Neural crest cell (in vitro differentiated cells): ENCODE data around the gene RTP4. TPM values are rescaled to one million over a fixed set of nuclear protein-coding genes. Genes with fewer than 3 reads are reported as not detected.

ENCODE experiments used
- DNase-seq: peaks from one replicate; pipeline ENCODE4 v3.0.0; 2021; ENCODE audit warnings: low read depth, mixed read lengths, low spot score
- H3K27ac Mint-ChIP-seq: one replicate; pipeline ENCODE4 v1.8.0; 2021; ENCODE audit warnings: mild to moderate bottlenecking, mixed read lengths; ENCODE audit not compliant: unreplicated experiment
- H3K27me3 Mint-ChIP-seq: 2 replicates; pipeline ENCODE4 v1.8.0; 2021; ENCODE audit warnings: low read depth, mild to moderate bottlenecking, mixed read lengths
- H3K36me3 Mint-ChIP-seq: 2 replicates; pipeline ENCODE4 v1.8.0; 2021; ENCODE audit warnings: low read depth, mild to moderate bottlenecking, mixed read lengths
- H3K4me1 Mint-ChIP-seq: 2 replicates; pipeline ENCODE4 v1.8.0; 2021; ENCODE audit warnings: mixed read lengths
- H3K4me3 Mint-ChIP-seq: one replicate; pipeline ENCODE4 v1.8.0; 2021; ENCODE audit warnings: mild to moderate bottlenecking, mixed read lengths
- H3K9me3 Mint-ChIP-seq: 2 replicates; pipeline ENCODE4 v1.8.0; 2021; ENCODE audit warnings: mixed read lengths
- total RNA-seq: library from RNA; stranded (reverse); gene quantifications from 2 replicates; pipeline ENCODE4 v1.2.1, GENCODE V29; 2021
- TF ChIP-seq, protein P1 (sequence below): fragments of 200-600 bp; sonication (generic); conservative IDR thresholded peaks from 2 replicates; pipeline ENCODE4 v1.5.0; 2021; ENCODE audit warnings: antibody characterized with exemption, mild to moderate bottlenecking

RTP4 gene
- total RNA-seq, 1 donor from 2014 or later: not detected

DNA sequence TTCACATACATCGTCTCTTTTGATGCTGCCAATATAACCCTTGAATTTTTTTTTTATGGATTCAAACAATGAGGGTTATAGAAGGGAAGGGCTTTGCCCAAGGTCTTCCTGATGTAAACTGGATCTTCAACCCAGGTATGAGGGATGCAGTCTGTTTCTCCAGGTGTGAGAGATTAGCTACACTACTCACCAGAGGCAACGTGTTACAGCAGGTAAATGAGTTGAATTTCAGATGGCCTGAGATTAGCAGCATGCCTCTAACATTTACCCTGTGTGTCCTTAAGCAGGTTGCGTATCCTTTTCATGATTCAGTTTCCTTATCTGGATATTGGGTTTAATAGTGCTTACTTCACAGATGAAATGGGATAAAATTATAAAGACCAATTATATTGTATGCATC is 1.9 kb downstream of the RTP4 start:
- Mint-ChIP-seq H3K27me3 (no peaks in the 10 kb centered on the region), H3K36me3 (no peaks in the 10 kb centered on the region), H3K4me3 (no peak overlapping the region), H3K9me3 (peaks cover 7% of the 10 kb centered on the region), H3K4me1 (no peaks in the 10 kb centered on the region), H3K27ac (no peak overlapping the region)
- DNase-seq: no peak
- TF ChIP-seq, protein P1, sequence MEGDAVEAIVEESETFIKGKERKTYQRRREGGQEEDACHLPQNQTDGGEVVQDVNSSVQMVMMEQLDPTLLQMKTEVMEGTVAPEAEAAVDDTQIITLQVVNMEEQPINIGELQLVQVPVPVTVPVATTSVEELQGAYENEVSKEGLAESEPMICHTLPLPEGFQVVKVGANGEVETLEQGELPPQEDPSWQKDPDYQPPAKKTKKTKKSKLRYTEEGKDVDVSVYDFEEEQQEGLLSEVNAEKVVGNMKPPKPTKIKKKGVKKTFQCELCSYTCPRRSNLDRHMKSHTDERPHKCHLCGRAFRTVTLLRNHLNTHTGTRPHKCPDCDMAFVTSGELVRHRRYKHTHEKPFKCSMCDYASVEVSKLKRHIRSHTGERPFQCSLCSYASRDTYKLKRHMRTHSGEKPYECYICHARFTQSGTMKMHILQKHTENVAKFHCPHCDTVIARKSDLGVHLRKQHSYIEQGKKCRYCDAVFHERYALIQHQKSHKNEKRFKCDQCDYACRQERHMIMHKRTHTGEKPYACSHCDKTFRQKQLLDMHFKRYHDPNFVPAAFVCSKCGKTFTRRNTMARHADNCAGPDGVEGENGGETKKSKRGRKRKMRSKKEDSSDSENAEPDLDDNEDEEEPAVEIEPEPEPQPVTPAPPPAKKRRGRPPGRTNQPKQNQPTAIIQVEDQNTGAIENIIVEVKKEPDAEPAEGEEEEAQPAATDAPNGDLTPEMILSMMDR: no peak

DNA sequence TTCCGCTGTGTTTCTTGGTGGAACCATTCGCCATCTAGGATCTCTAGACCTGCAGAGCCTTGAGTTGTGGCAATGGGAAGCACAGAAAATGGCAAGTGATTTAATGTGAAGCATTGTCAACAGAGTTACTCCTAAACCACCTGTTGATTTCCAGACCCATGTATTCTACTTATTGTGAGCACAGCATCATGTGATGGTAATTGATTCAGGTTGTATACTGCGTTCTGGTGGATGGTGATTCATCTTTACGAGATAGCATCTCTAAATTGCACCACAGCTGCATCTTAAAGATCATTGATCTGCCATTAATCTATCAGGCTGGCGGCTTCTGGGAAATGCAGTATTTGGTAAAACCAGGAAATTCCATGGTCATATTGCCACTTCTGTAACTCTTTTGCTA is 7.4 kb downstream of the RTP4 start:
- TF ChIP-seq, protein P1: no peak
- Mint-ChIP-seq H3K27ac (no peak overlapping the region), H3K4me3 (no peak overlapping the region), H3K9me3 (peaks cover 4% of the 10 kb centered on the region), H3K4me1 (no peaks in the 10 kb centered on the region), H3K36me3 (no peaks in the 10 kb centered on the region), H3K27me3 (no peaks in the 10 kb centered on the region)
- DNase-seq: no peak

DNA sequence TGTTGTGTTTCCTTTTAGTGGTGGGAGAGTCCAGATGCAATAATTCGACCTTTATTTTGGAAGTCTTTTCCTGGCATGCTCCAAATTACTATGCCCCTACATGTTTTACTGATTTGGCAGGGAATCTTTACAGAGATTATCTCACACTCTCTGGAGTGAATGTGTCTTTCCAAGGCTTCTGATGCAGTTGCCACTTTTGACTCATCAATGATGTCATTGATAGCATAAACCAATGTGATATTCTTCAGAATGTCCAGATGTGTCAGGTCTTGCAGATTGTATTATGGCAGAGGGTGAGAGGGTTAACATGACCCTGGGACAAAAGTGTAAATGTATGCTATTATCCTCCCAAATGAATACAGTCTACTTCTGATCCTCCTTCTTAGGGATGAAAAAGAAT is 9.7 kb downstream of the RTP4 start:
- Mint-ChIP-seq H3K4me3 (no peak overlapping the region), H3K36me3 (no peaks in the 10 kb centered on the region), H3K4me1 (peaks cover 6% of the 10 kb centered on the region), H3K27ac (no peak overlapping the region), H3K9me3 (peaks cover 4% of the 10 kb centered on the region), H3K27me3 (no peaks in the 10 kb centered on the region)
- TF ChIP-seq, protein P1: no peak
- DNase-seq: no peak

DNA sequence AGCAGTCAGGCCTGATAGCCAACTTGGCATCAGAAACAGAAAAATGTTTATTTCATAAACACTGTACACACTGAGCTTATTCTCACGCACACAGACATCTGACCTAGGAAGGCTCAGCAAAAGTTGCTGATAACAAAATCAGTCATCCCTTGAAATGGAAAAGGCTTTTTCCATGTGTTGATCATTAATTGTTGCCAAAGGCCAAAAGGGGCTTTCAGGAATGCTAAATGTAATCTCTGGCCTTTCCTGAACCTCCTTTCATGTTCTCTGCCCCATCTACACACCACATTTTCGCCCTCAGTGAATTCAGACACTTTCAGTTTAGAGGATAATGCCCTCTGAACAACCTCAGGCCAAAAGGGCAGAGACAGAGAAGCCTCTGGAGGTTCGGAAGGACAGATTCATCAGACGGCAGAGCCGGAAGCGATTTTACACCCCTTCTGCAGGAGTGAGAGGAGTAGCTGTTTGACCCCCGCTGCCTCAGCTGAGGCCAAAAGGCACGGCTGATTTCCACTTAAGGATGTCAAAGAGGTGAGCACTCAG is 14.5 kb downstream of the RTP4 start:
- no peak for DNase-seq
- H3K36me3 Mint-ChIP-seq: no peaks in the 10 kb centered on the region
- H3K27ac Mint-ChIP-seq: peak overlapping the region; percentile 40
- H3K9me3 Mint-ChIP-seq: no peaks in the 10 kb centered on the region
- H3K27me3 Mint-ChIP-seq: no peaks in the 10 kb centered on the region
- H3K4me3 Mint-ChIP-seq: no peak overlapping the region
- TF ChIP-seq, protein P1: no peak
- peaks cover 11% of the 10 kb centered on the region for H3K4me1 Mint-ChIP-seq

DNA sequence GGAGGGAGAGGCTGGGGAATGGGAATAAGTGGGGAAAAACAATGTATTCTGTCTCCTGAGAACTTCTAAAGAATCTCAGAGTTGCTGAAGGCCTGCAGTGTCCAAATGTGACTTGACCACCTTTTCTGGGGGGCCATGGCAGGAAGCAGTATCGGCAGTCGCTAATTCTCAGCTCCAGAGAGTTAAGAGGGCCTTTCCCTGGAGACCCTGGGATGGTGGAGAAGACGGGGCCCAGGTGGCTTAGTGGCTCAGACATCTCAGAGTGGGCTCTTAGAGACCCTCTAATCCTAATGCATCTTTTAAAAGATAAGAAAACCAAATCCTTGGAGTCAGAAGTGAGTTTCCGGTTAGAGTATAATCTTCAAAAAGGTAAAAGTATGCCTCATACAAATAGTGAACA is 15.1 kb downstream of the RTP4 start:
- peaks cover 11% of the 10 kb centered on the region for H3K4me1 Mint-ChIP-seq
- TF ChIP-seq, protein P1: no peak
- H3K27me3 Mint-ChIP-seq: no peaks in the 10 kb centered on the region
- H3K4me3 Mint-ChIP-seq: no peak overlapping the region
- DNase-seq: no peak
- H3K9me3 Mint-ChIP-seq: peaks cover 2% of the 10 kb centered on the region
- no peak overlapping the region for H3K27ac Mint-ChIP-seq
- no peaks in the 10 kb centered on the region for H3K36me3 Mint-ChIP-seq

DNA sequence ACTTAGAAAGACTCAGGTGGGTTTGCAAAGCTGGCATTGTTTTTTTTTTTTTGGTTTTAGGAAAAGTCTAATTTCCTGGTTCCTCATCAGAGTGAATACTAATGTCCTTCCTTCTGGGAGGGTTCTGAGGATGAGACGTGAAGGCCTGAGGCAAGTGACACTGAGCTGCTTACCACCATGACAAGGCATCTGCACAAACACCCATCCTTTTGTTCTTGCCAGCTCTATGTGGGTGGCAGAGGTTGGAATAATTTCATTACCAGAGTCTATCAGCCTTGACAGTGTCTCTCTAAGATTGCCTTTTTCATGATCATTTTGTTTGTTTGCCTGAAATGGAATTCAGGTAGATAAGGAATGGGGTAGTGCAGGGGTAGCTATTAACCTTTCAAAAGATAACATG is 17.1 kb downstream of the RTP4 start:
- Mint-ChIP-seq H3K36me3 (peaks cover 3% of the 10 kb centered on the region), H3K4me3 (no peak overlapping the region), H3K27ac (no peak overlapping the region), H3K4me1 (peaks cover 11% of the 10 kb centered on the region), H3K27me3 (no peaks in the 10 kb centered on the region), H3K9me3 (peaks cover 12% of the 10 kb centered on the region)
- no peak for DNase-seq
- TF ChIP-seq, protein P1: no peak
